H1 (cell line): Measurements from ENCODE around the gene FGL2. TPM values are rescaled to one million over a fixed set of nuclear protein-coding genes. Genes with fewer than 3 reads are reported as not detected.

ENCODE experiments used
- CTCF ChIA-PET: fragments of 300-600 bp; sonication (Branson Sonifier 250); formaldehyde crosslinking; loops from one replicate; lab custom pipeline; 2021; ENCODE audit not compliant: partially characterized antibody; lab: Charles Lee
- POLR2A ChIA-PET: fragments of 300-600 bp; sonication (Branson Sonifier 250); formaldehyde crosslinking; loops from one replicate; lab custom pipeline; 2021; ENCODE audit warnings: inconsistent platforms; ENCODE audit not compliant: partially characterized antibody; lab: Charles Lee
- DNase-seq, 2 experiments: peaks; one replicate each; pipeline versions ENCODE4 v3.0.0 to v3.0.0-alpha.2; 2010 to 2022; ENCODE audit warnings: low spot score in 2 of 2, low read depth in 1 of 2, mixed read lengths in 1 of 2
- FAIRE-seq: peaks from 2 replicates; lab custom pipeline; 2011; peaks lifted over from hg19 to GRCh38; lab: Jason Lieb, UNC
- H2AFZ ChIP-seq: 2 replicates; pipeline ENCODE4 v1.8.1; 2012; ENCODE audit warnings: low read length, inconsistent platforms
- H2AK5ac ChIP-seq: 2 replicates; pipeline ENCODE4 v1.6.1; 2013; ENCODE audit warnings: low read depth, low read length
- H2BK120ac ChIP-seq: replicated peaks from 2 replicates; pipeline ENCODE3; 2013; ENCODE audit warnings: low read depth, low read length, inconsistent platforms
- H2BK12ac ChIP-seq: 2 replicates; pipeline ENCODE4 v1.6.1; 2013; ENCODE audit warnings: low read depth, low read length
- H2BK15ac ChIP-seq: 2 replicates; pipeline ENCODE4 v1.6.1; 2013; ENCODE audit warnings: low read length
- H2BK20ac ChIP-seq: 2 replicates; pipeline ENCODE4 v1.6.1; 2013; ENCODE audit warnings: low read length
- H2BK5ac ChIP-seq: 2 replicates; pipeline ENCODE4 v1.6.1; 2013; ENCODE audit warnings: low read depth, low read length
- H3K14ac ChIP-seq: 2 replicates; pipeline ENCODE4 v1.6.1; 2013; ENCODE audit warnings: inconsistent platforms; ENCODE audit not compliant: insufficient read length
- H3K18ac ChIP-seq: 2 replicates; pipeline ENCODE4 v1.6.1; 2013; ENCODE audit warnings: low read length; ENCODE audit errors: extremely low read depth
- H3K23ac ChIP-seq: 2 replicates; pipeline ENCODE4 v1.6.1; 2013; ENCODE audit warnings: inconsistent platforms; ENCODE audit not compliant: insufficient read length
- H3K23me2 ChIP-seq: 2 replicates; pipeline ENCODE4 v1.6.1; 2013; ENCODE audit warnings: low read depth, low read length
- H3K27ac ChIP-seq: 2 replicates; pipeline ENCODE4 v1.6.1; 2011; ENCODE audit warnings: low read depth, low read length, inconsistent platforms
- H3K27me3 ChIP-seq, 4 experiments: replicated peaks in 1 of 4; 1 replicate in 1 of 4; 2 replicates in 3 of 4; pipeline versions ENCODE4 v1.6.1 to v1.8.1; 2011 to 2013; ENCODE audit warnings: low read length in 3 of 4, mild to moderate bottlenecking in 3 of 4, inconsistent platforms in 2 of 4, mixed read lengths in 2 of 4, moderate library complexity in 1 of 4; ENCODE audit not compliant: control insufficient read depth in 3 of 4, insufficient read depth in 3 of 4; ENCODE audit errors: extremely low read depth in 1 of 4
- H3K36me3 ChIP-seq, 4 experiments: 2 replicates each; pipeline versions ENCODE4 v1.6.1 to v1.8.1; 2011 to 2013; ENCODE audit warnings: mild to moderate bottlenecking in 4 of 4, low read length in 3 of 4, moderate library complexity in 2 of 4, control low read depth in 1 of 4, inconsistent platforms in 1 of 4; ENCODE audit not compliant: insufficient read depth in 4 of 4, control insufficient read depth in 2 of 4
- H3K4ac ChIP-seq: replicated peaks from 2 replicates; pipeline ENCODE3; 2013; ENCODE audit warnings: low read length, low read depth, mixed read lengths, inconsistent platforms; ENCODE audit not compliant: insufficient read length
- H3K4me1 ChIP-seq, 4 experiments: replicated peaks in 1 of 4; 1 replicate in 1 of 4; 2 replicates in 3 of 4; pipeline versions ENCODE4 v1.6.1 to v1.8.1; 2011 to 2013; ENCODE audit warnings: low read length in 3 of 4, inconsistent platforms in 2 of 4, mixed read lengths in 1 of 4; ENCODE audit not compliant: insufficient read depth in 4 of 4, control insufficient read depth in 3 of 4
- H3K4me2 ChIP-seq, 2 experiments: 2 replicates each; pipeline versions ENCODE4 v1.6.1 to v1.8.1; 2011 to 2013; ENCODE audit warnings: low read depth in 2 of 2, low read length in 2 of 2, control low read depth in 1 of 2, inconsistent platforms in 1 of 2, mild to moderate bottlenecking in 1 of 2; ENCODE audit not compliant: insufficient read depth in 1 of 2
- H3K4me3 ChIP-seq, 4 experiments: fragments of 200-600, 300-600 bp in 1 of 4; sonication (generic), shearing (Covaris generic), sonication (Bioruptor Twin) in 1 of 4; 2 replicates each; pipeline versions ENCODE4 v1.5.1 to v1.8.1; 2011 to 2016; ENCODE audit warnings: low read length in 4 of 4, low read depth in 3 of 4, control low read depth in 2 of 4, inconsistent platforms in 2 of 4, mild to moderate bottlenecking in 2 of 4, mixed read lengths in 1 of 4, moderate library complexity in 1 of 4; ENCODE audit not compliant: insufficient read depth in 2 of 4; ENCODE audit errors: extremely low read depth in 1 of 4
- H3K56ac ChIP-seq: replicated peaks from 2 replicates; pipeline ENCODE3; 2013; ENCODE audit warnings: low read depth, mild to moderate bottlenecking, mixed read lengths, low read length, inconsistent platforms; ENCODE audit not compliant: insufficient read length
- H3K79me1 ChIP-seq: 2 replicates; pipeline ENCODE4 v1.6.1; 2013; ENCODE audit warnings: low read depth, low read length, control low read depth
- H3K79me2 ChIP-seq, 2 experiments: 2 replicates each; pipeline versions ENCODE4 v1.6.1 to v1.8.1; 2012 to 2013; ENCODE audit warnings: low read length in 2 of 2, mild to moderate bottlenecking in 2 of 2, inconsistent platforms in 1 of 2; ENCODE audit not compliant: insufficient read depth in 2 of 2, control insufficient read depth in 1 of 2
- H3K9ac ChIP-seq, 4 experiments: replicated peaks in 1 of 4; 1 replicate in 1 of 4; 2 replicates in 3 of 4; pipeline versions ENCODE4 v1.6.1 to v1.8.1; 2011 to 2013; ENCODE audit warnings: low read depth in 3 of 4, low read length in 3 of 4, control low read depth in 2 of 4, mild to moderate bottlenecking in 2 of 4, moderate library complexity in 2 of 4, inconsistent platforms in 1 of 4; ENCODE audit errors: extremely low read depth in 1 of 4
- H3K9me3 ChIP-seq, 2 experiments: 2 replicates each; pipeline versions ENCODE4 v1.6.1 to v1.8.1; 2012 to 2013; ENCODE audit warnings: mild to moderate bottlenecking in 2 of 2, moderate library complexity in 2 of 2, control low read depth in 1 of 2, inconsistent platforms in 1 of 2, low read depth in 1 of 2, low read length in 1 of 2, mixed read lengths in 1 of 2; ENCODE audit not compliant: insufficient read depth in 2 of 2
- H4K20me1 ChIP-seq, 2 experiments: replicated peaks in 1 of 2; 2 replicates each; pipeline versions ENCODE3 to v1.8.1; 2011 to 2013; ENCODE audit warnings: inconsistent platforms in 2 of 2, low read length in 2 of 2, mild to moderate bottlenecking in 1 of 2; ENCODE audit not compliant: insufficient read depth in 2 of 2, control insufficient read depth in 1 of 2
- H4K5ac ChIP-seq: 2 replicates; pipeline ENCODE4 v1.6.1; 2013; ENCODE audit warnings: low read length, low read depth, mixed read lengths, inconsistent platforms; ENCODE audit not compliant: insufficient read length
- H4K8ac ChIP-seq: 2 replicates; pipeline ENCODE4 v1.8.0; 2013; ENCODE audit warnings: mild to moderate bottlenecking, moderate library complexity, low read length, inconsistent platforms; ENCODE audit not compliant: insufficient read depth; ENCODE audit errors: extremely low read depth
- H4K91ac ChIP-seq: replicated peaks from 2 replicates; pipeline ENCODE3; 2013; ENCODE audit warnings: low read length, mixed read lengths, inconsistent platforms; ENCODE audit not compliant: insufficient read length
- ASH2L ChIP-seq: fragments of 200-600, 300-600 bp; sonication (generic); IDR thresholded peaks from one replicate; pipeline ENCODE4 v1.7.1; 2017; ENCODE audit warnings: low read length
- BACH1 ChIP-seq: IDR thresholded peaks from 2 replicates; pipeline ENCODE4 v1.6.1; 2012; ENCODE audit warnings: low read length, improper control_type of control experiment
- BRCA1 ChIP-seq: IDR thresholded peaks from 2 replicates; pipeline ENCODE4 v1.6.1; 2012; ENCODE audit warnings: low read depth, low read length, improper control_type of control experiment
- CHD2 ChIP-seq: IDR thresholded peaks from 2 replicates; pipeline ENCODE4 v1.6.1; 2012; ENCODE audit warnings: low read length, improper control_type of control experiment
- RBBP5 ChIP-seq: IDR thresholded peaks from 2 replicates; pipeline ENCODE4 v1.7.1; 2012; ENCODE audit warnings: low read depth, mild to moderate bottlenecking, inconsistent platforms, low read length, moderate library complexity, borderline replicate concordance
- WGBS, 2 experiments: shearing (Covaris generic) in 1 of 2; methylation state at CpG; one replicate each; pipeline versions ENCODE4 v1.1.6 to v1.1.7; 2013 to 2015; ENCODE audit warnings: low lambda C conversion rate in 2 of 2, mixed read lengths in 2 of 2, inconsistent platforms in 1 of 2, low coverage in 1 of 2, missing lambda C conversion rate in 1 of 2; ENCODE audit not compliant: insufficient replicate concordance in 2 of 2, insufficient coverage in 1 of 2, insufficient read length in 1 of 2; ENCODE audit errors: extremely low coverage in 1 of 2, missing lambda C conversion rate in 1 of 2; 5-methylcytosine and 5-hydroxymethylcytosine counted together
- polyA plus RNA-seq, 7 experiments: library from polyadenylated mRNA; depleted of rRNA in 3 of 7; stranded (reverse) in 5 of 7; unstranded in 2 of 7; fragments of >200 nt in 5 of 7; fragments of 200-250 nt in 2 of 7; gene quantifications; 1 replicate in 5 of 7; 2 replicates in 1 of 7; 4 replicates in 1 of 7; pipeline versions ENCODE4 v1.2.1 to v1.2.3, GENCODE V29; 2011 to 2013; ENCODE audit warnings: missing spikeins in 2 of 7, mixed read lengths in 2 of 7
- total RNA-seq: library from RNA; stranded (reverse); fragmentation: NEBNext Ultra II Directional; extraction: Animal tissue kit (Norgen Biotek cat#: 25700); gene quantifications from 2 replicates; pipeline ENCODE4 v1.2.1, GENCODE V29; 2021

Gene FGL2
- total and polyA plus RNA-seq, 2 of the 8 experiments (the other 6 are each of a cell fraction or from before 2014, with no cell fraction given): not detected

- no peak overlapping the region for H4K5ac ChIP-seq
- H3K14ac ChIP-seq: no peak overlapping the region
- no peak overlapping the region for H3K4ac ChIP-seq
- no peak overlapping the region for H2BK15ac ChIP-seq
- no peak overlapping the region for H2BK120ac ChIP-seq
- H4K20me1 ChIP-seq: no peaks in the 10 kb centered on the region
- no peaks in the 10 kb centered on the region for H3K36me3 ChIP-seq
- H2BK20ac ChIP-seq: no peak overlapping the region
- DNase-seq (no peak), FAIRE-seq (peak; percentile 28)
- no peak overlapping the region for H3K18ac ChIP-seq
- H4K91ac ChIP-seq: no peak overlapping the region
- H3K79me1 ChIP-seq: no peaks in the 10 kb centered on the region
- H3K56ac ChIP-seq: no peak overlapping the region
- H3K27me3 ChIP-seq: no peaks in the 10 kb centered on the region
- no peak overlapping the region for H2BK5ac ChIP-seq
- no peaks in the 10 kb centered on the region for H3K79me2 ChIP-seq
- 0 out of 2 replicates have a peak overlapping the region, but pooled peaks have one; percentile 29 for H4K8ac ChIP-seq
- ChIA-PET CTCF (interaction anchor here (1.4 kb wide), 1 partner anchor 15 kb away, joined by 4 read pairs; no protein-coding TSS in a partner anchor), POLR2A (no interaction called here)
- H3K27ac ChIP-seq: no peak overlapping the region
- H2AFZ ChIP-seq: peak overlapping the region; percentile 49; the same call in 1 of the 2 replicates
- no peaks in the 10 kb centered on the region; the same call in 1 of the 2 replicates for H3K23me2 ChIP-seq
- TF ChIP-seq CHD2 (no peak), BRCA1 (no peak), ASH2L (no peak), RBBP5 (no peak), BACH1 (no peak)
- no peak overlapping the region; a peak in 1 of 7 replicates for H3K9ac ChIP-seq
- H3K23ac ChIP-seq: no peak overlapping the region
- no peak overlapping the region for H3K4me3 ChIP-seq
- no peaks in the 10 kb centered on the region for H3K9me3 ChIP-seq
- WGBS, 2 experiments: 89% methylated on average over 2 of the region's 2 CpGs; no CpG with 5 or more reads in 1 of the 2 experiments
- no peak overlapping the region for H2AK5ac ChIP-seq
- no peaks in the 10 kb centered on the region for H3K4me1 ChIP-seq
- no peak overlapping the region for H3K4me2 ChIP-seq
- no peak overlapping the region for H2BK12ac ChIP-seq
Measured at GRCh38 chr7:77232467-77232866, 32.8 kb upstream of the FGL2 start.
